ENCODE results near the gene APC2. TPM values are rescaled to one million over a fixed set of nuclear protein-coding genes. Genes with fewer than 3 reads are reported as not detected.
A peak's percentile ranks its signal among the peaks of the same experiment; 100 is the strongest.

Gene APC2
- total and polyA plus RNA-seq, 10 donors: 0.02 to 0.56 (median 0.14) TPM

GRCh38 chr19:1430246-1430645 lies 19.7 kb upstream of the APC2 start:
- Histone ChIP-seq H3K4me1 (peaks cover 0 to 26% (median 3%) of the 10 kb centered on the region in 6 donors), H3K4me3 (no peak overlapping the region), H3K36me3 (peaks cover 3 to 100% (median 91%) of the 10 kb centered on the region in 6 donors), H3K27ac (no peak overlapping the region), H3K9me3 (no peaks in the 10 kb centered on the region), H3K27me3 (replicated peaks in 1 of 7) (no peaks in the 10 kb centered on the region)
- no peak for TF ChIP-seq CTCF (IDR thresholded peaks at IDR 0.05 in 8 of 11, conservative IDR thresholded peaks at IDR 0.05 in 3 of 11)
- peak in 1 of 3 donors; percentile 62 for TF ChIP-seq POLR2AphosphoS5 (IDR thresholded peaks at IDR 0.05)
- intact Hi-C loops (cut with DNase I; ENCODE audit: low total_unique reads): no loop called here
- DNase-seq: no peak
- 90 to 95% (median 91%) methylated on average over 13 to 14 of the region's 14 CpGs for WGBS, 5 donors

GRCh38 chr19:1431759-1432506 lies 18.0 kb upstream of the APC2 start:
- no peaks in the 10 kb centered on the region for H3K27me3 ChIP-seq (replicated peaks in 1 of 7)
- no peak overlapping the region for H3K27ac ChIP-seq
- H3K9me3 ChIP-seq: no peaks in the 10 kb centered on the region
- WGBS, 5 donors: 88 to 95% (median 92%) methylated on average over 20 to 24 of the region's 24 CpGs
- TF ChIP-seq CTCF (IDR thresholded peaks at IDR 0.05 in 8 of 11, conservative IDR thresholded peaks at IDR 0.05 in 3 of 11): no peak
- peak in 2 of 3 donors; percentile 2 to 53 for TF ChIP-seq POLR2AphosphoS5 (IDR thresholded peaks at IDR 0.05)
- no peak for TF ChIP-seq POLR2A (IDR thresholded peaks at IDR 0.05)
- intact Hi-C loops (cut with DNase I; ENCODE audit: low total_unique reads): no loop called here
- H3K4me1 ChIP-seq: peaks cover 0 to 30% (median 3%) of the 10 kb centered on the region in 6 donors
- peaks cover 3 to 95% (median 79%) of the 10 kb centered on the region in 6 donors for H3K36me3 ChIP-seq
- DNase-seq: no peak
- no peak overlapping the region for H3K4me3 ChIP-seq

GRCh38 chr19:1432507-1432887 lies 17.4 kb upstream of the APC2 start:
- Histone ChIP-seq H3K27ac (no peak overlapping the region), H3K27me3 (replicated peaks in 1 of 7) (no peaks in the 10 kb centered on the region), H3K4me1 (peaks cover 0 to 36% (median 7%) of the 10 kb centered on the region in 6 donors), H3K9me3 (no peaks in the 10 kb centered on the region), H3K4me3 (no peak overlapping the region), H3K36me3 (peaks cover under 1 to 89% (median 75%) of the 10 kb centered on the region in 6 donors)
- TF ChIP-seq POLR2A (IDR thresholded peaks at IDR 0.05) (no peak), POLR2AphosphoS5 (IDR thresholded peaks at IDR 0.05) (peak in 1 of 3 donors; percentile 34), CTCF (IDR thresholded peaks at IDR 0.05 in 8 of 11, conservative IDR thresholded peaks at IDR 0.05 in 3 of 11) (no peak)
- no peak for DNase-seq
- 91 to 97% (median 95%) methylated on average over 14 to 16 of the region's 16 CpGs for WGBS, 5 donors
- intact Hi-C loops (cut with DNase I; ENCODE audit: low total_unique reads): no loop called here
